HG03571 (cell line): ENCODE data around the gene PGAP6.
"Not testable (repeated sequence)": the region's sequence is repeated elsewhere in the genome, so short reads cannot be mapped to it uniquely, and the experiment has no call there.

Experiments
- ATAC-seq: cut with Tn5 transposase; IDR thresholded peaks from one replicate; pipeline ENCODE4 v1.9.1; 2021; ENCODE audit not compliant: unreplicated experiment

Gene PGAP6

GRCh38 chr16:351804-352520 is 29.8 kb downstream of the PGAP6 start:
- peak; percentile 14 for ATAC-seq

GRCh38 chr16:350203-350602 is 31.6 kb downstream of the PGAP6 start:
- ATAC-seq, result no peak

GRCh38 chr16:349211-349610 is 32.6 kb downstream of the PGAP6 start:
- no peak for ATAC-seq

- ATAC-seq, result not testable (repeated sequence)
Measured at GRCh38 chr16:348495-348894, 33.3 kb downstream of the PGAP6 start.

- no peak for ATAC-seq
Measured at GRCh38 chr16:347203-347602, 34.6 kb downstream of the PGAP6 start.

- ATAC-seq, result no peak
Measured at GRCh38 chr16:346587-346986, 35.2 kb downstream of the PGAP6 start.

- ATAC-seq, result no peak
Measured at GRCh38 chr16:345772-346171, 36.0 kb downstream of the PGAP6 start.

- ATAC-seq, result no peak
Measured at GRCh38 chr16:342455-343213, 39.1 kb downstream of the PGAP6 start.

GRCh38 chr16:341974-342336 is 39.8 kb downstream of the PGAP6 start:
- not testable (repeated sequence) for ATAC-seq

- ATAC-seq, result not testable (repeated sequence)
Measured at GRCh38 chr16:341095-341973, 40.4 kb downstream of the PGAP6 start.

GRCh38 chr16:340370-341091 is 41.2 kb downstream of the PGAP6 start:
- ATAC-seq, result no peak

- ATAC-seq, result no peak
Measured at GRCh38 chr16:339680-340079, 42.1 kb downstream of the PGAP6 start.

GRCh38 chr16:337975-338575 is 43.7 kb downstream of the PGAP6 start:
- no peak for ATAC-seq

GRCh38 chr16:337437-337836 is 44.3 kb downstream of the PGAP6 start:
- no peak for ATAC-seq

- no peak for ATAC-seq
Measured at GRCh38 chr16:336269-336668, 45.5 kb downstream of the PGAP6 start.

GRCh38 chr16:334861-335632 is 46.7 kb downstream of the PGAP6 start:
- not testable (repeated sequence) for ATAC-seq

GRCh38 chr16:334164-334832 is 47.5 kb downstream of the PGAP6 start:
- not testable (repeated sequence) for ATAC-seq

GRCh38 chr16:333406-334094 is 48.2 kb downstream of the PGAP6 start:
- no peak for ATAC-seq
